Erythroblast (primary cell): Measurements from ENCODE around the gene TFDP2.
A peak's percentile ranks its signal among the peaks of the same experiment; 100 is the strongest.

ENCODE experiments used
- GATA1 ChIP-seq: IDR thresholded peaks from 2 replicates; pipeline ENCODE4 v1.6.1; 2011; ENCODE audit warnings: low read depth, mild to moderate bottlenecking, control low read depth, low read length, moderate library complexity
- POLR2A ChIP-seq: IDR thresholded peaks from 2 replicates; pipeline ENCODE4 v1.6.1; 2011; ENCODE audit warnings: mild to moderate bottlenecking, low read length

GRCh38 chr3:141945726-141946485, 203.4 kb downstream of the TFDP2 start:
- TF ChIP-seq POLR2A: peak; percentile 11
- no peak for TF ChIP-seq GATA1
